ENCODE data around the gene RAB40A.

RAB40A gene

GRCh38 chrX:103519389-103519788 lies at the start of gene RAB40A:
Gene RAB40A, minus strand, starts transcription at chrX:103519489. Its CDS starts 18,733 bp downstream, at chrX:103500756.
- DNase-seq: no peak

GRCh38 chrX:103565752-103566151 lies 46.5 kb upstream of the RAB40A start:
- intact Hi-C loops (cut with DNase I): no loop called here
- DNase-seq: no peak

More at GRCh38 chrX:103519389-103519788, at the start of gene RAB40A:
- intact Hi-C loops (cut with DNase I): no loop called here

GRCh38 chrX:103565197-103565596 lies 45.9 kb upstream of the RAB40A start:
- intact Hi-C loops (cut with DNase I): no loop called here

GRCh38 chrX:103562801-103563200 lies 43.5 kb upstream of the RAB40A start:
- DNase-seq: no peak
- intact Hi-C loops (cut with DNase I): no loop called here

More at GRCh38 chrX:103565197-103565596, 45.9 kb upstream of the RAB40A start:
- no peak for DNase-seq

- no peak for DNase-seq
- intact Hi-C loops (cut with DNase I): no loop called here
Measured at GRCh38 chrX:103560256-103560655, 41.0 kb upstream of the RAB40A start.

GRCh38 chrX:103556963-103557612 lies 37.8 kb upstream of the RAB40A start:
- intact Hi-C loops (cut with DNase I): no loop called here
- DNase-seq: no peak

GRCh38 chrX:103554687-103555424 lies 35.6 kb upstream of the RAB40A start:
- DNase-seq: peak; percentile 35 to 90 (median 68)

GRCh38 chrX:103552236-103552635 lies 32.9 kb upstream of the RAB40A start:
- intact Hi-C loops (cut with DNase I): no loop called here
- no peak for DNase-seq

More at GRCh38 chrX:103554687-103555424, 35.6 kb upstream of the RAB40A start:
- intact Hi-C loops (cut with DNase I): no loop called here

GRCh38 chrX:103550415-103551051 lies 31.2 kb upstream of the RAB40A start:
- intact Hi-C loops (cut with DNase I): no loop called here
- no peak for DNase-seq

- intact Hi-C loops (cut with DNase I): no loop called here
- no peak for DNase-seq
Measured at GRCh38 chrX:103549916-103550315, 30.6 kb upstream of the RAB40A start.

GRCh38 chrX:103540145-103540544 lies 20.9 kb upstream of the RAB40A start:
- DNase-seq: no peak
- intact Hi-C loops (cut with DNase I): no loop called here

- intact Hi-C loops (cut with DNase I): loop anchor here (10.0 kb wide), 1 partner anchor 95 kb away; no protein-coding TSS in a partner anchor
- no peak for DNase-seq
Measured at GRCh38 chrX:103539695-103540094, 20.4 kb upstream of the RAB40A start.

- intact Hi-C loops (cut with DNase I): loop anchor here (10.0 kb wide), 1 partner anchor 96 kb away; no protein-coding TSS in a partner anchor
- no peak for DNase-seq
Measured at GRCh38 chrX:103538728-103539127, 19.4 kb upstream of the RAB40A start.

- intact Hi-C loops (cut with DNase I): loop anchor here (10.0 kb wide), 1 partner anchor 97 kb away; no protein-coding TSS in a partner anchor
- no peak for DNase-seq
Measured at GRCh38 chrX:103537871-103538387, 18.6 kb upstream of the RAB40A start.

- no peak for DNase-seq
- intact Hi-C loops (cut with DNase I): loop anchor here (10.0 kb wide), 1 partner anchor 98 kb away; no protein-coding TSS in a partner anchor
Measured at GRCh38 chrX:103536732-103537131, 17.4 kb upstream of the RAB40A start.

GRCh38 chrX:103536071-103536470 lies 16.8 kb upstream of the RAB40A start:
- intact Hi-C loops (cut with DNase I): loop anchor here (10.0 kb wide), 1 partner anchor 99 kb away; no protein-coding TSS in a partner anchor
- no peak for DNase-seq

- no peak for DNase-seq
- intact Hi-C loops (cut with DNase I): loop anchor here (10.0 kb wide), 1 partner anchor 100 kb away; no protein-coding TSS in a partner anchor
Measured at GRCh38 chrX:103535206-103535605, 15.9 kb upstream of the RAB40A start.

- DNase-seq: peak; percentile 60 to 96 (median 78)
- intact Hi-C loops (cut with DNase I): loop anchor here (5.0 to 10.0 kb wide), 4 partner anchors 101 to 604 kb away; partner anchors contain the start of gene MORF4L2
Measured at GRCh38 chrX:103533511-103534216, 14.4 kb upstream of the RAB40A start.

- intact Hi-C loops (cut with DNase I): loop anchor here (5.0 to 10.0 kb wide), 4 partner anchors 104 to 606 kb away; partner anchors contain the start of gene MORF4L2
- no peak for DNase-seq
Measured at GRCh38 chrX:103531002-103531401, 11.7 kb upstream of the RAB40A start.

GRCh38 chrX:103530545-103530944 lies 11.3 kb upstream of the RAB40A start:
- no peak for DNase-seq
- intact Hi-C loops (cut with DNase I): loop anchor here (5.0 to 10.0 kb wide), 4 partner anchors 104 to 607 kb away; partner anchors contain the start of gene MORF4L2
